Measurements from ENCODE around the gene COPA. TPM values are rescaled to one million over a fixed set of nuclear protein-coding genes. Genes with fewer than 3 reads are reported as not detected.
A peak's percentile ranks its signal among the peaks of the same experiment; 100 is the strongest.

Gene COPA
- total RNA-seq, 1 experiment from 2014 or later, result 155 TPM

- H3K27me3 Mint-ChIP-seq (ENCODE audit: insufficient read depth, unreplicated experiment), result peaks cover 2% of the 10 kb centered on the region
- H3K9me3 Mint-ChIP-seq (ENCODE audit: unreplicated experiment), result no peaks in the 10 kb centered on the region
- peaks cover 5% of the 10 kb centered on the region; the same call in 1 of the 2 replicates for H3K4me1 ChIP-seq
- no peaks in the 10 kb centered on the region for H3K9me3 ChIP-seq
- H3K36me3 ChIP-seq (ENCODE audit: control insufficient read depth, insufficient read depth, low read length), result no peaks in the 10 kb centered on the region
- no peaks in the 10 kb centered on the region for H3K27me3 ChIP-seq (replicated peaks; ENCODE audit: control insufficient read depth, insufficient read depth, low read length)
- ChIA-PET POLR2A (no interaction called here), CTCF (interaction anchor here (1.1 kb wide), 1 partner anchor 14 kb away, joined by 3 read pairs; no protein-coding TSS in a partner anchor)
- H3K36me3 Mint-ChIP-seq (ENCODE audit: insufficient read depth, unreplicated experiment), result peaks cover 24% of the 10 kb centered on the region
- no peak overlapping the region for H3K4me3 ChIP-seq (ENCODE audit: low read depth, low read length)
- no peak overlapping the region for H3K4me3 Mint-ChIP-seq (ENCODE audit: unreplicated experiment)
- DNase-seq, result no peak
- TF ChIP-seq, protein P1, sequence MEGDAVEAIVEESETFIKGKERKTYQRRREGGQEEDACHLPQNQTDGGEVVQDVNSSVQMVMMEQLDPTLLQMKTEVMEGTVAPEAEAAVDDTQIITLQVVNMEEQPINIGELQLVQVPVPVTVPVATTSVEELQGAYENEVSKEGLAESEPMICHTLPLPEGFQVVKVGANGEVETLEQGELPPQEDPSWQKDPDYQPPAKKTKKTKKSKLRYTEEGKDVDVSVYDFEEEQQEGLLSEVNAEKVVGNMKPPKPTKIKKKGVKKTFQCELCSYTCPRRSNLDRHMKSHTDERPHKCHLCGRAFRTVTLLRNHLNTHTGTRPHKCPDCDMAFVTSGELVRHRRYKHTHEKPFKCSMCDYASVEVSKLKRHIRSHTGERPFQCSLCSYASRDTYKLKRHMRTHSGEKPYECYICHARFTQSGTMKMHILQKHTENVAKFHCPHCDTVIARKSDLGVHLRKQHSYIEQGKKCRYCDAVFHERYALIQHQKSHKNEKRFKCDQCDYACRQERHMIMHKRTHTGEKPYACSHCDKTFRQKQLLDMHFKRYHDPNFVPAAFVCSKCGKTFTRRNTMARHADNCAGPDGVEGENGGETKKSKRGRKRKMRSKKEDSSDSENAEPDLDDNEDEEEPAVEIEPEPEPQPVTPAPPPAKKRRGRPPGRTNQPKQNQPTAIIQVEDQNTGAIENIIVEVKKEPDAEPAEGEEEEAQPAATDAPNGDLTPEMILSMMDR (IDR thresholded peaks at IDR 0.05; ENCODE audit: insufficient read depth in 1 of 2, low read depth in 1 of 2, low read length in 1 of 2, severe bottlenecking in 1 of 2, unreplicated experiment in 1 of 2), result no peak
- intact Hi-C loops (cut with micrococcal nuclease; ENCODE audit: unreplicated experiment), result no loop called here
- peaks cover 10% of the 10 kb centered on the region for H3K4me1 Mint-ChIP-seq (ENCODE audit: low read depth, unreplicated experiment)
- no TSS peak for BruUV-seq (replicated peaks)
- peak overlapping the region; percentile 88 for H3K27ac Mint-ChIP-seq (ENCODE audit: unreplicated experiment)
Observed at GRCh38 chr1:160362168-160362957, 19.3 kb upstream of the COPA start.

- peak overlapping the region; percentile 88 for H3K27ac Mint-ChIP-seq (ENCODE audit: unreplicated experiment)
- H3K36me3 ChIP-seq (ENCODE audit: control insufficient read depth, insufficient read depth, low read length), result no peaks in the 10 kb centered on the region
- no peaks in the 10 kb centered on the region for H3K27me3 Mint-ChIP-seq (ENCODE audit: insufficient read depth, unreplicated experiment)
- intact Hi-C loops (cut with micrococcal nuclease; ENCODE audit: unreplicated experiment), result no loop called here
- H3K9me3 ChIP-seq, result no peaks in the 10 kb centered on the region
- H3K36me3 Mint-ChIP-seq (ENCODE audit: insufficient read depth, unreplicated experiment), result peaks cover 30% of the 10 kb centered on the region
- ChIA-PET POLR2A (no interaction called here), CTCF (no interaction called here)
- no peaks in the 10 kb centered on the region for H3K9me3 Mint-ChIP-seq (ENCODE audit: unreplicated experiment)
- H3K4me3 ChIP-seq (ENCODE audit: low read depth, low read length), result no peak overlapping the region
- H3K27me3 ChIP-seq (replicated peaks; ENCODE audit: control insufficient read depth, insufficient read depth, low read length), result no peaks in the 10 kb centered on the region
- peaks cover 5% of the 10 kb centered on the region; the same call in 1 of the 2 replicates for H3K4me1 ChIP-seq
- TF ChIP-seq, protein P1 (IDR thresholded peaks at IDR 0.05; ENCODE audit: insufficient read depth in 1 of 2, low read depth in 1 of 2, low read length in 1 of 2, severe bottlenecking in 1 of 2, unreplicated experiment in 1 of 2), result no peak
- no TSS peak for BruUV-seq (replicated peaks)
- peaks cover 10% of the 10 kb centered on the region for H3K4me1 Mint-ChIP-seq (ENCODE audit: low read depth, unreplicated experiment)
- H3K4me3 Mint-ChIP-seq (ENCODE audit: unreplicated experiment), result no peak overlapping the region
- DNase-seq, result no peak
Observed at GRCh38 chr1:160361814-160362167, 18.7 kb upstream of the COPA start.

DNA sequence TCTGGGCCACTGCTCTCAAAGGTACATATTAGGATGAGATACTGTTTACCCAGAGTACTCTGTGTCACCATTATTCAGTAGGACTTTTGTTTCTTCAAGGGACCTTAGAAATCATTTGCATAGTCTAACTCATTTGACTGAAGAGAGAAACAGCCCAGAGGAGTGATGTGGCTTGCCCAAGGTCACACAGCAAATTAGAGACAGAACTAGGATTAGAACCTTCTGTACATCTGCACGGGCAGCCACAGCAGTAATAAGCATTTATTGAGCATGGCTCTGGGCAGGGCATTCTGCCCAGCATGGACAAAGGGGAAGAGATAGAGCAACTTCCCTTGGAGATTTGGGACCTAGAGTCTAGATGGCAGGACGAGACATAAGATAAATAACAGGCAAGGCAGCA, 18.1 kb upstream of the COPA start:
- no peak for DNase-seq
- no peaks in the 10 kb centered on the region for H3K36me3 ChIP-seq (ENCODE audit: control insufficient read depth, insufficient read depth, low read length)
- CTCF ChIA-PET, result no interaction called here
- H3K9me3 ChIP-seq, result no peaks in the 10 kb centered on the region
- POLR2A ChIA-PET, result no interaction called here
- no peak overlapping the region for H3K4me3 ChIP-seq (ENCODE audit: low read depth, low read length)
- peaks cover 5% of the 10 kb centered on the region; the same call in 1 of the 2 replicates for H3K4me1 ChIP-seq
- TF ChIP-seq, protein P1 (IDR thresholded peaks at IDR 0.05; ENCODE audit: insufficient read depth in 1 of 2, low read depth in 1 of 2, low read length in 1 of 2, severe bottlenecking in 1 of 2, unreplicated experiment in 1 of 2), result no peak
- Mint-ChIP-seq H3K36me3 (ENCODE audit: insufficient read depth, unreplicated experiment) (peaks cover 36% of the 10 kb centered on the region), H3K4me1 (ENCODE audit: low read depth, unreplicated experiment) (peaks cover 10% of the 10 kb centered on the region), H3K9me3 (ENCODE audit: unreplicated experiment) (no peaks in the 10 kb centered on the region), H3K4me3 (ENCODE audit: unreplicated experiment) (no peak overlapping the region), H3K27ac (ENCODE audit: unreplicated experiment) (peak overlapping the region; percentile 88), H3K27me3 (ENCODE audit: insufficient read depth, unreplicated experiment) (no peaks in the 10 kb centered on the region)
- intact Hi-C loops (cut with micrococcal nuclease; ENCODE audit: unreplicated experiment), result no loop called here
- no peaks in the 10 kb centered on the region for H3K27me3 ChIP-seq (replicated peaks; ENCODE audit: control insufficient read depth, insufficient read depth, low read length)
- BruUV-seq (replicated peaks), result no TSS peak

Measured in Caco-2 (cell line).